ENCODE results near the gene AQP4. TPM values are rescaled to one million over a fixed set of nuclear protein-coding genes. Genes with fewer than 3 reads are reported as not detected.

AQP4 gene
- total RNA-seq, 4 donors from 2014 or later: 0.33 to 0.84 (median 0.41) TPM

DNA sequence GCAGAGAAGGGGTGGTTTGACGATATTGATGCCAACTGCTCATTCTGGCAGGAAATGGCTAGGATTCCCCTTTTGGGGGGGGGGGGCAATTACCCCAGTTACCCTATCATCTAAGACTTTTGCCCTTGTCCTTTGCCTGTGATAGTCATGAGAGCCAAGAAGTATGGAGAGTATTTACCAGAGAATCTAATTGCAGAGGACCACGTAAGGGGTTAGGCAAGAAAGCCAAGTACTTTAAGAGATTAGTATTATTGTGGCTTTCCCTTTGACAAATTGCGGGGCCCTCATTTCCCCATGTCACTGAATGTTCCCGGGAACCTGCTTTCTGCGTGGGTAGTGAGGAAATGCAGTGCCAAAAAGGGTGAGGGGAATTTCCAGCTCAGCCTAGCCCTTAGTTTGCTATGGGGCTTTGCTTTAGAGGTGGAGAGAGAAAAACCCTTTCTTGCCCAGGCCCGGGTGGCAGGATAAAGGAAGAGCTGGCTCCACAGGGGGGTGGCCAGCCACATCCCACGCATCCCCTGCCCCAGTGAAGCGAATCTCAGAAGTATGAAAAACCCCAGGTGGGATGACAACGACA lies 1.5 kb downstream of the AQP4 start:
- WGBS: 54% methylated on average over 9 of the region's 9 CpGs
- TF ChIP-seq POLR2A (IDR thresholded peaks at IDR 0.05; ENCODE audit: low read depth): no peak
- TF ChIP-seq, protein P1, sequence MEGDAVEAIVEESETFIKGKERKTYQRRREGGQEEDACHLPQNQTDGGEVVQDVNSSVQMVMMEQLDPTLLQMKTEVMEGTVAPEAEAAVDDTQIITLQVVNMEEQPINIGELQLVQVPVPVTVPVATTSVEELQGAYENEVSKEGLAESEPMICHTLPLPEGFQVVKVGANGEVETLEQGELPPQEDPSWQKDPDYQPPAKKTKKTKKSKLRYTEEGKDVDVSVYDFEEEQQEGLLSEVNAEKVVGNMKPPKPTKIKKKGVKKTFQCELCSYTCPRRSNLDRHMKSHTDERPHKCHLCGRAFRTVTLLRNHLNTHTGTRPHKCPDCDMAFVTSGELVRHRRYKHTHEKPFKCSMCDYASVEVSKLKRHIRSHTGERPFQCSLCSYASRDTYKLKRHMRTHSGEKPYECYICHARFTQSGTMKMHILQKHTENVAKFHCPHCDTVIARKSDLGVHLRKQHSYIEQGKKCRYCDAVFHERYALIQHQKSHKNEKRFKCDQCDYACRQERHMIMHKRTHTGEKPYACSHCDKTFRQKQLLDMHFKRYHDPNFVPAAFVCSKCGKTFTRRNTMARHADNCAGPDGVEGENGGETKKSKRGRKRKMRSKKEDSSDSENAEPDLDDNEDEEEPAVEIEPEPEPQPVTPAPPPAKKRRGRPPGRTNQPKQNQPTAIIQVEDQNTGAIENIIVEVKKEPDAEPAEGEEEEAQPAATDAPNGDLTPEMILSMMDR (IDR thresholded peaks at IDR 0.05): no peak
- TF ChIP-seq EP300 (IDR thresholded peaks at IDR 0.05): no peak
- TF ChIP-seq POLR2AphosphoS5 (IDR thresholded peaks at IDR 0.05): no peak
- Histone ChIP-seq H3K36me3 (peaks cover 0 to 5% (median 0%) of the 10 kb centered on the region in 4 donors), H3K27ac (replicated peaks in 1 of 4) (no peak overlapping the region), H3K9me3 (no peaks in the 10 kb centered on the region), H3K27me3 (peaks cover 0 to 13% (median 5%) of the 10 kb centered on the region in 4 donors), H3K4me1 (peaks cover 7 to 14% (median 11%) of the 10 kb centered on the region in 4 donors), H3K4me3 (no peak overlapping the region)
- intact Hi-C loops (cut with DNase I): no loop called here
- DNase-seq (ENCODE audit: extremely low spot score): no peak

DNA sequence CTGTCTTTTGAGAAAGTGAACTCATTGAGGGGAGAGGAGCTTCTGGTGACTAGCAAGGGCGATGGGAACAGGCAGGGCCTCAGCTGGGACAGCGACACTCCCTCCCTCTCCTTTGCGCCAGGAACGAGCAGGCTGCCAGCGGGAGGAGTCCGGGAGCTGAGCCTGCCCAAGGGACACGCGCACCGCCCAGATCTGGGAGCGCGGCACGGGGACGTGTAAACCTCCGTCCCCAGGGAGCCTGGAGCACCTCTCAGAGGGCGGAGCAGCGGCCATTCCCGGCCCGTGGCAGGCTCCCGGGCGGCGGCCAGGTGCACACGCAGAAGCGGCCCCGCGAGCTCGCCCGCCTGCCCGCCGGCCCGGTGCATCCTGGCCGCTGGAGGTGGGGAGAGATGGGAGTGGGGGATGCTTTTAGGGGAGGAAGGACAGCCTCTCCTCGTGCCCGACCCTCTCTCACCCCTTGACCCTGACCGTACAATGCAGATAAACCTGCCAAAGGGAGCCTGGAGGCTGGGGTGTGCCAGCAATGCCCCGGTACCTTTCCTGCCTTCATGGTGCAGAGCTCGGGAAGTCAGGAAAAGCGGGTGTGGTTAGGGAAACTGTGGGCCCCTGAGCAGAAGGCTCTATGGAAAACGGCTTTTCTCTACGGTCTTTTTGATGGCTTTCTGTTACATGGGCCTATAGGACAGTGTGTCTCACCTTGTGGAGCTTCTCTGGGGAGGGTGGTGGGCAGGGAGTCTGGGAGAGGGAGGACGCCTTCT lies 2.2 kb downstream of the AQP4 start:
- Histone ChIP-seq H3K4me3 (peak overlapping the region; percentile 46 to 58 (median 48)), H3K27ac (replicated peaks in 1 of 4) (no peak overlapping the region), H3K27me3 (peaks cover 0 to 13% (median 5%) of the 10 kb centered on the region in 4 donors), H3K36me3 (peaks cover 0 to 5% (median 0%) of the 10 kb centered on the region in 4 donors), H3K9me3 (no peaks in the 10 kb centered on the region), H3K4me1 (peaks cover 0 to 11% (median 10%) of the 10 kb centered on the region in 4 donors)
- TF ChIP-seq, protein P1 (IDR thresholded peaks at IDR 0.05): no peak
- TF ChIP-seq POLR2A (IDR thresholded peaks at IDR 0.05; ENCODE audit: low read depth) (no peak), POLR2AphosphoS5 (IDR thresholded peaks at IDR 0.05) (no peak), EP300 (IDR thresholded peaks at IDR 0.05) (no peak)
- intact Hi-C loops (cut with DNase I): no loop called here
- WGBS: 11% methylated on average over 30 of the region's 40 CpGs
- DNase-seq (ENCODE audit: extremely low spot score): no peak

DNA sequence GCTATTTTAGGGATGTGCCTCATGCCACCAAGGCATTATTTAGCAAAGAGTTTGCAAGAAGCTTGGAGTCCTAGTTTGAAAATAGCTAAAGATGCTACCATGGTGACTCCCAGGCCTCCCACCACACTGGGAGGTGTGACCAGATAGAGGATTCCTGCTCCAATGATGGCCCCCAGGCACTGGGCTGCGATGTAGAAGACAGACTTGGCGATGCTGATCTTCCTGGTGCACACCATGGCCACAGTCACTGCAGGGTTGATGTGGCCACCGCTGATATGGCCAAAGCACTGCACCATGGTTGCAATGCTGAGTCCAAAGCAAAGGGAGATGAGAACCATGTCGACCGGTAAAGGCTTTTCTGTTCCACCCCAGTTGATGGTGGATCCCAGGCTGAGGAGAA lies 3.4 kb downstream of the AQP4 start:
- Histone ChIP-seq H3K9me3 (no peaks in the 10 kb centered on the region), H3K36me3 (peaks cover 0 to 5% (median 0%) of the 10 kb centered on the region in 4 donors), H3K4me3 (no peak overlapping the region), H3K27me3 (peaks cover 0 to 13% (median 5%) of the 10 kb centered on the region in 4 donors), H3K27ac (replicated peaks in 1 of 4) (no peak overlapping the region), H3K4me1 (peaks cover 0 to 11% (median 10%) of the 10 kb centered on the region in 4 donors)
- WGBS: 93% methylated on average over 5 of the region's 5 CpGs
- TF ChIP-seq POLR2AphosphoS5 (IDR thresholded peaks at IDR 0.05): no peak
- TF ChIP-seq, protein P1 (IDR thresholded peaks at IDR 0.05): no peak
- no peak for TF ChIP-seq EP300 (IDR thresholded peaks at IDR 0.05)
- no peak for TF ChIP-seq POLR2A (IDR thresholded peaks at IDR 0.05; ENCODE audit: low read depth)
- DNase-seq (ENCODE audit: extremely low spot score): no peak
- intact Hi-C loops (cut with DNase I): no loop called here

DNA sequence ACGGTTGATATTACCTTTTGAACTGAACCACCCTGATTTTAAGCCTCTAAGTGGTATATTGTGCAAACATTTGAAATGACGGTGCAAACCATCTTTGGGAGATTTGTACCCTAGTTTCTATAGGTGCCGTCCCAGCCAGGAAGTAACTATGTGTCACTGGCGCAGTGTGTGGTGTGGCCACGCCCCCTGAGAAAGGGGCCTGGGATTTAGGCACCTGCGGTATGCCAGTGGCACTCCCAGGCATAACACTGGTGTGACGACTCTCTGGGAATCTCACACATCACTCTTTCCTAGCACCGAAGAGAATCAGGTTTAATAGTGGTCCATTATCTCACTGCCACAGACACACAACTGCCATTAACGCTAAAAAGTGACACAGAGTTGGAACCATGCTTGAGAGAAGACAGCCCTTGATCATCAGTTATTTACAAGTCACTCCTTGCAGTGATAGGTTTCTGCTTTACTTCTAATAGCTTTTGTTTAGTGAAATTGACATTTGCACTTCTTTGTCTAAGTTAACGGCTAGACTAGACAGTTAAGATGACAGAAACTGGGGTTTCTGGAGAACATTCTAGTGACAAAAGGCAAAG lies 11.1 kb downstream of the AQP4 start:
- H3K27me3 ChIP-seq: no peaks in the 10 kb centered on the region
- H3K9me3 ChIP-seq: no peaks in the 10 kb centered on the region
- TF ChIP-seq POLR2AphosphoS5 (IDR thresholded peaks at IDR 0.05): no peak
- TF ChIP-seq EP300 (IDR thresholded peaks at IDR 0.05): no peak
- TF ChIP-seq, protein P1 (IDR thresholded peaks at IDR 0.05): no peak
- no peak for TF ChIP-seq POLR2A (IDR thresholded peaks at IDR 0.05; ENCODE audit: low read depth)
- no peaks in the 10 kb centered on the region for H3K4me1 ChIP-seq
- 47% methylated on average over 7 of the region's 10 CpGs for WGBS
- intact Hi-C loops (cut with DNase I): no loop called here
- H3K36me3 ChIP-seq: no peaks in the 10 kb centered on the region
- H3K4me3 ChIP-seq: no peak overlapping the region
- H3K27ac ChIP-seq (replicated peaks in 1 of 4): no peak overlapping the region
- DNase-seq (ENCODE audit: extremely low spot score): no peak

Data from esophagus muscularis mucosa (tissue), 4 donors.